SK-N-MC (cell line): Measurements from ENCODE around the gene FBLN2.

Source experiments
- EZH2 ChIP-seq: fragments of 200-600 bp; sonication (generic); IDR thresholded peaks from one replicate; pipeline ENCODE4 v1.6.1; 2017; ENCODE audit warnings: antibody characterized with exemption
- POLR2AphosphoS5 ChIP-seq: IDR thresholded peaks from 2 replicates; pipeline ENCODE4 v1.6.1; 2012; ENCODE audit warnings: mild to moderate bottlenecking, low read depth, low read length, borderline replicate concordance

DNA sequence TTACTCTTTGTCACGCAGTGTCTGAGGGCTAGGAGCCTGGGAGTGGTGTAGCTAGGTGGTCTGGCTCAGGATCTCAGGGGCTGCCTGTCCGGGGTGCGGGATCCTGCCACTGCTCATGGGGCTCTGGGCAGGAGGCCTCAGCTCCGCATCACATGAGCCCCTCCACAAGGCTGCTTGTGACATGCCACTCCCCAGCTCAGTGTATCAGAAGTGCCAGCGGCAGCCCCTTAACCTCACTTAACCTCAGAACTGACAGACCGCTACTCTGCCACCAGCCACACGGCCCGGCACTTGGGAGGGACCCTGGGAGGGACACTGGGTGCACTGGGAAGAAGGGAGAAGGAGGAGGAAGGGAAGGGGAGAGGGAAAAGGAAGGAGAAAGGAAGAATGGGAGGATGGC is 87.9 kb downstream of the FBLN2 start:
- TF ChIP-seq POLR2AphosphoS5 (no peak), EZH2 (no peak)
